Measurements from ENCODE around the gene LIG1. TPM values are rescaled to one million over a fixed set of nuclear protein-coding genes. Genes with fewer than 3 reads are reported as not detected.

LIG1 gene
- total and polyA plus RNA-seq, 2 experiments from 2014 or later: 79.3 to 96.9 TPM

DNA sequence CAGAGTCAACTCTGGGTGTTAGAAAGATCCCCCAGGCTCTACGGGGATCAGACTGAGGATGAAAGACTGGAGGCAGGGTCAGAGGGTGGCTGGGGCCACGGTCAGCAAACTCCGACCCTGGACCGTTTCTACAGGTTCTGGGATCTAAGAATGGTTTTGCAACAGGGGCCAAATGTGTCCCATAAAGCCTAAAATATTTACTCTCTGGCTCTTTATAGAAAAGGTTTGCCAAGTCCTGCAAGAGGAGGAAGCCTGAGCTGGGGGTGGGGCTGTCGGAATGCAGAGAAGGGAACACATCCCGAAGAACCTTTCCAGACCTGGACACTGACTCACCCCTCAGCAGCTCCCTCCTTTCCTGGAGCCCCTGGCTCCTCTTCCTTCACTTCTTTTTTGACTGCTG lies 20.7 kb downstream of the LIG1 start:
- ATAC-seq: no peak
- Histone ChIP-seq H3F3A (replicated peaks; ENCODE audit: low read depth) (no peaks in the 10 kb centered on the region), H3K36me3 (ENCODE audit: insufficient read depth) (peaks cover 38% of the 10 kb centered on the region), H3K4me1 (ENCODE audit: insufficient read depth) (no peaks in the 10 kb centered on the region), H3K79me2 (replicated peaks; ENCODE audit: insufficient read depth) (no peaks in the 10 kb centered on the region), H2AFZ (no peak overlapping the region), H3K27ac (ENCODE audit: low read depth) (no peak overlapping the region), H3K4me3 (no peak overlapping the region), H4K20me1 (replicated peaks; ENCODE audit: insufficient read depth) (peaks cover 6% of the 10 kb centered on the region), H3K9me2 (ENCODE audit: insufficient read depth) (no peaks in the 10 kb centered on the region), H3K27me3 (ENCODE audit: insufficient read depth) (no peaks in the 10 kb centered on the region), H3K4me2 (no peak overlapping the region)
- Mint-ChIP-seq H3K4me3 (no peak overlapping the region), H3K9me3 (no peaks in the 10 kb centered on the region), H3K36me3 (ENCODE audit: low read depth) (peaks cover 67% of the 10 kb centered on the region), H3K27me3 (ENCODE audit: insufficient read depth, low read depth, poor library complexity) (peaks cover 2% of the 10 kb centered on the region), H3K4me1 (no peaks in the 10 kb centered on the region), H3K27ac (no peak overlapping the region)
- no peak for DNase-seq (ENCODE audit: low spot score)
- TF ChIP-seq ZNF114 (CRISPR knock-in tag; IDR thresholded peaks at IDR 0.05) (no peak), JUNB (IDR thresholded peaks at IDR 0.05; ENCODE audit: unreplicated experiment) (no peak), POLR2AphosphoS5 (IDR thresholded peaks at IDR 0.05; ENCODE audit: low read depth) (no peak), EZH2phosphoT487 (IDR thresholded peaks at IDR 0.05; ENCODE audit: unreplicated experiment) (no peak), STAT1 (IDR thresholded peaks at IDR 0.05; ENCODE audit: unreplicated experiment) (no peak), NANOG (IDR thresholded peaks at IDR 0.05; ENCODE audit: borderline replicate concordance) (no peak), ZNF462 (CRISPR knock-in tag; IDR thresholded peaks at IDR 0.05) (no peak), EZH2 (IDR thresholded peaks at IDR 0.05; ENCODE audit: low read depth, unreplicated experiment) (no peak), ETS1 (IDR thresholded peaks at IDR 0.05) (no peak), CREB1 (CRISPR knock-in tag; IDR thresholded peaks at IDR 0.05; ENCODE audit: low read depth) (no peak), ZNF331 (CRISPR knock-in tag; IDR thresholded peaks at IDR 0.05; ENCODE audit: low read depth) (no peak)
- TF ChIP-seq, protein P1, sequence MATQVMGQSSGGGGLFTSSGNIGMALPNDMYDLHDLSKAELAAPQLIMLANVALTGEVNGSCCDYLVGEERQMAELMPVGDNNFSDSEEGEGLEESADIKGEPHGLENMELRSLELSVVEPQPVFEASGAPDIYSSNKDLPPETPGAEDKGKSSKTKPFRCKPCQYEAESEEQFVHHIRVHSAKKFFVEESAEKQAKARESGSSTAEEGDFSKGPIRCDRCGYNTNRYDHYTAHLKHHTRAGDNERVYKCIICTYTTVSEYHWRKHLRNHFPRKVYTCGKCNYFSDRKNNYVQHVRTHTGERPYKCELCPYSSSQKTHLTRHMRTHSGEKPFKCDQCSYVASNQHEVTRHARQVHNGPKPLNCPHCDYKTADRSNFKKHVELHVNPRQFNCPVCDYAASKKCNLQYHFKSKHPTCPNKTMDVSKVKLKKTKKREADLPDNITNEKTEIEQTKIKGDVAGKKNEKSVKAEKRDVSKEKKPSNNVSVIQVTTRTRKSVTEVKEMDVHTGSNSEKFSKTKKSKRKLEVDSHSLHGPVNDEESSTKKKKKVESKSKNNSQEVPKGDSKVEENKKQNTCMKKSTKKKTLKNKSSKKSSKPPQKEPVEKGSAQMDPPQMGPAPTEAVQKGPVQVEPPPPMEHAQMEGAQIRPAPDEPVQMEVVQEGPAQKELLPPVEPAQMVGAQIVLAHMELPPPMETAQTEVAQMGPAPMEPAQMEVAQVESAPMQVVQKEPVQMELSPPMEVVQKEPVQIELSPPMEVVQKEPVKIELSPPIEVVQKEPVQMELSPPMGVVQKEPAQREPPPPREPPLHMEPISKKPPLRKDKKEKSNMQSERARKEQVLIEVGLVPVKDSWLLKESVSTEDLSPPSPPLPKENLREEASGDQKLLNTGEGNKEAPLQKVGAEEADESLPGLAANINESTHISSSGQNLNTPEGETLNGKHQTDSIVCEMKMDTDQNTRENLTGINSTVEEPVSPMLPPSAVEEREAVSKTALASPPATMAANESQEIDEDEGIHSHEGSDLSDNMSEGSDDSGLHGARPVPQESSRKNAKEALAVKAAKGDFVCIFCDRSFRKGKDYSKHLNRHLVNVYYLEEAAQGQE (IDR thresholded peaks at IDR 0.05; ENCODE audit: unreplicated experiment): no peak
- TF ChIP-seq, protein P2, sequence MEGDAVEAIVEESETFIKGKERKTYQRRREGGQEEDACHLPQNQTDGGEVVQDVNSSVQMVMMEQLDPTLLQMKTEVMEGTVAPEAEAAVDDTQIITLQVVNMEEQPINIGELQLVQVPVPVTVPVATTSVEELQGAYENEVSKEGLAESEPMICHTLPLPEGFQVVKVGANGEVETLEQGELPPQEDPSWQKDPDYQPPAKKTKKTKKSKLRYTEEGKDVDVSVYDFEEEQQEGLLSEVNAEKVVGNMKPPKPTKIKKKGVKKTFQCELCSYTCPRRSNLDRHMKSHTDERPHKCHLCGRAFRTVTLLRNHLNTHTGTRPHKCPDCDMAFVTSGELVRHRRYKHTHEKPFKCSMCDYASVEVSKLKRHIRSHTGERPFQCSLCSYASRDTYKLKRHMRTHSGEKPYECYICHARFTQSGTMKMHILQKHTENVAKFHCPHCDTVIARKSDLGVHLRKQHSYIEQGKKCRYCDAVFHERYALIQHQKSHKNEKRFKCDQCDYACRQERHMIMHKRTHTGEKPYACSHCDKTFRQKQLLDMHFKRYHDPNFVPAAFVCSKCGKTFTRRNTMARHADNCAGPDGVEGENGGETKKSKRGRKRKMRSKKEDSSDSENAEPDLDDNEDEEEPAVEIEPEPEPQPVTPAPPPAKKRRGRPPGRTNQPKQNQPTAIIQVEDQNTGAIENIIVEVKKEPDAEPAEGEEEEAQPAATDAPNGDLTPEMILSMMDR (conservative IDR thresholded peaks at IDR 0.05; ENCODE audit: low read depth in 2 of 2): no peak
